Hepatocyte (in vitro differentiated cells): ENCODE data around the gene HIVEP2. TPM values are rescaled to one million over a fixed set of nuclear protein-coding genes. Genes with fewer than 3 reads are reported as not detected.

Source experiments
- DNase-seq: peaks from one replicate; pipeline ENCODE4 v3.0.0-alpha.2; 2016; ENCODE audit warnings: low spot score
- H2AFZ ChIP-seq: fragments of 200-600 bp; sonication (generic); 2 replicates; pipeline ENCODE4 v1.6.0; 2016; ENCODE audit warnings: antibody characterized with exemption, mild to moderate bottlenecking
- H3K27ac ChIP-seq: fragments of 200-600 bp; sonication (generic); 2 replicates; pipeline ENCODE4 v1.5.1; 2016; ENCODE audit warnings: mild to moderate bottlenecking
- H3K27me3 ChIP-seq: fragments of 200-600 bp; sonication (generic); 2 replicates; pipeline ENCODE4 v1.6.1; 2016
- H3K36me3 ChIP-seq: fragments of 200-600 bp; sonication (generic); replicated peaks from 2 replicates; pipeline ENCODE4 v1.5.1; 2016; ENCODE audit warnings: low read depth; ENCODE audit not compliant: insufficient read depth
- H3K4me1 ChIP-seq: fragments of 200-600 bp; sonication (generic); 2 replicates; pipeline ENCODE4 v1.5.1; 2016; ENCODE audit warnings: mild to moderate bottlenecking, moderate library complexity; ENCODE audit not compliant: insufficient read depth
- H3K4me2 ChIP-seq: fragments of 200-600 bp; sonication (generic); 2 replicates; pipeline ENCODE4 v1.6.0; 2016
- H3K4me3 ChIP-seq: fragments of 200-600 bp; sonication (generic); 2 replicates; pipeline ENCODE4 v1.5.1; 2016; ENCODE audit warnings: mild to moderate bottlenecking
- H3K79me2 ChIP-seq: fragments of 200-600 bp; sonication (generic); 2 replicates; pipeline ENCODE4 v1.6.0; 2017; ENCODE audit warnings: mild to moderate bottlenecking
- H3K9me2 ChIP-seq: fragments of 200-600 bp; sonication (generic); replicated peaks from 2 replicates; pipeline ENCODE4 v1.6.0; 2017; ENCODE audit warnings: mild to moderate bottlenecking; ENCODE audit not compliant: insufficient read depth
- H3K9me3 ChIP-seq: fragments of 200-600 bp; sonication (generic); 2 replicates; pipeline ENCODE4 v1.5.1; 2016; ENCODE audit warnings: low read depth, mild to moderate bottlenecking
- H4K20me1 ChIP-seq: fragments of 200-600 bp; sonication (generic); 2 replicates; pipeline ENCODE4 v1.6.0; 2016; ENCODE audit warnings: mild to moderate bottlenecking; ENCODE audit not compliant: insufficient read depth, poor library complexity, severe bottlenecking
- CTCF ChIP-seq: fragments of 200-600 bp; sonication (generic); IDR thresholded peaks from 2 replicates; pipeline ENCODE4 v1.5.1; 2016; ENCODE audit warnings: antibody characterized with exemption, mild to moderate bottlenecking; ENCODE audit not compliant: poor library complexity
- EZH2 ChIP-seq: fragments of 200-600 bp; sonication (generic); IDR thresholded peaks from 2 replicates; pipeline ENCODE4 v1.6.1; 2016; ENCODE audit warnings: antibody characterized with exemption, mild to moderate bottlenecking, borderline replicate concordance
- EZH2phosphoT487 ChIP-seq: fragments of 200-600 bp; sonication (generic); IDR thresholded peaks from one replicate; pipeline ENCODE4 v1.6.1; 2018; ENCODE audit warnings: antibody characterized with exemption, mild to moderate bottlenecking, low read depth, moderate library complexity; ENCODE audit not compliant: unreplicated experiment, severe bottlenecking
- WGBS: methylation state at CpG from one replicate; pipeline ENCODE4 v1.1.6; 2016; ENCODE audit warnings: low lambda C conversion rate; ENCODE audit errors: missing lambda C conversion rate; 5-methylcytosine and 5-hydroxymethylcytosine counted together
- polyA plus RNA-seq: library from polyadenylated mRNA; unstranded; fragments of >200 nt; fragmentation: Nextera tagmentation; extraction: Ambion mirVana; gene quantifications from 2 replicates; pipeline ENCODE4 v1.2.1, GENCODE V29; 2016
- total RNA-seq: library from RNA; depleted of rRNA; stranded (reverse); fragments of >200 nt; gene quantifications from 2 replicates; pipeline ENCODE4 v1.2.3, GENCODE V29; 2014

Gene HIVEP2
- total and polyA plus RNA-seq, 2 experiments from 2014 or later = 3.3 to 9.4 TPM

GRCh38 chr6:142888456-142888855, 56.5 kb downstream of the HIVEP2 start:
- Histone ChIP-seq H3K4me2 (no peak overlapping the region), H4K20me1 (no peaks in the 10 kb centered on the region), H2AFZ (no peak overlapping the region), H3K27ac (no peak overlapping the region), H3K4me1 (peaks cover 7% of the 10 kb centered on the region), H3K79me2 (peaks cover 10% of the 10 kb centered on the region), H3K4me3 (no peak overlapping the region), H3K9me3 (no peaks in the 10 kb centered on the region), H3K27me3 (no peaks in the 10 kb centered on the region), H3K9me2 (no peaks in the 10 kb centered on the region), H3K36me3 (no peaks in the 10 kb centered on the region)
- TF ChIP-seq CTCF (no peak), EZH2phosphoT487 (no peak), EZH2 (no peak)
- 96% methylated on average over 1 of the region's 1 CpG for WGBS
- no peak for DNase-seq

- Histone ChIP-seq H3K4me1 (peaks cover 7% of the 10 kb centered on the region), H3K4me3 (no peak overlapping the region), H2AFZ (no peak overlapping the region), H3K36me3 (no peaks in the 10 kb centered on the region), H3K9me2 (no peaks in the 10 kb centered on the region), H3K79me2 (peaks cover 16% of the 10 kb centered on the region), H3K9me3 (no peaks in the 10 kb centered on the region), H3K4me2 (no peak overlapping the region), H4K20me1 (no peaks in the 10 kb centered on the region), H3K27me3 (no peaks in the 10 kb centered on the region), H3K27ac (peak overlapping the region; percentile 6)
- WGBS = 98% methylated on average over 3 of the region's 3 CpGs
- no peak for DNase-seq
- TF ChIP-seq EZH2 (no peak), EZH2phosphoT487 (no peak), CTCF (no peak)
Measured at GRCh38 chr6:142887517-142887916, 57.5 kb downstream of the HIVEP2 start.

GRCh38 chr6:142886431-142887170, 58.4 kb downstream of the HIVEP2 start:
- Histone ChIP-seq H3K4me3 (no peak overlapping the region), H3K4me1 (peaks cover 7% of the 10 kb centered on the region), H3K4me2 (no peak overlapping the region), H3K79me2 (peaks cover 16% of the 10 kb centered on the region), H4K20me1 (no peaks in the 10 kb centered on the region), H3K27me3 (no peaks in the 10 kb centered on the region), H3K36me3 (no peaks in the 10 kb centered on the region), H2AFZ (no peak overlapping the region), H3K9me3 (no peaks in the 10 kb centered on the region), H3K27ac (peak overlapping the region; percentile 75), H3K9me2 (no peaks in the 10 kb centered on the region)
- DNase-seq = peak; percentile 41
- TF ChIP-seq EZH2 = no peak
- TF ChIP-seq CTCF = peak; percentile 41
- 45% methylated on average over 4 of the region's 4 CpGs for WGBS
